HG02610 (cell line): Measurements from ENCODE around the gene CREG2.
A peak's percentile ranks its signal among the peaks of the same experiment; 100 is the strongest.

Experiments used
- ATAC-seq: cut with Tn5 transposase; IDR thresholded peaks from one replicate; pipeline ENCODE4 v1.9.1; 2021; ENCODE audit warnings: mild to moderate bottlenecking, moderate library complexity; ENCODE audit not compliant: unreplicated experiment

CREG2 gene

GRCh38 chr2:101310834-101311695, 76.2 kb downstream of the CREG2 start:
- no peak for ATAC-seq

- ATAC-seq, result no peak
These were observed 77.0 kb downstream of the CREG2 start for GRCh38 chr2:101310090-101310833.

- ATAC-seq, result peak; percentile 64
These were observed 78.7 kb downstream of the CREG2 start, which contains the start of gene RNF149 for GRCh38 chr2:101308432-101309210. RNF149 (minus strand) TSS chr2:101308701; CDS start chr2:101308588, 113 bp downstream.

DNA sequence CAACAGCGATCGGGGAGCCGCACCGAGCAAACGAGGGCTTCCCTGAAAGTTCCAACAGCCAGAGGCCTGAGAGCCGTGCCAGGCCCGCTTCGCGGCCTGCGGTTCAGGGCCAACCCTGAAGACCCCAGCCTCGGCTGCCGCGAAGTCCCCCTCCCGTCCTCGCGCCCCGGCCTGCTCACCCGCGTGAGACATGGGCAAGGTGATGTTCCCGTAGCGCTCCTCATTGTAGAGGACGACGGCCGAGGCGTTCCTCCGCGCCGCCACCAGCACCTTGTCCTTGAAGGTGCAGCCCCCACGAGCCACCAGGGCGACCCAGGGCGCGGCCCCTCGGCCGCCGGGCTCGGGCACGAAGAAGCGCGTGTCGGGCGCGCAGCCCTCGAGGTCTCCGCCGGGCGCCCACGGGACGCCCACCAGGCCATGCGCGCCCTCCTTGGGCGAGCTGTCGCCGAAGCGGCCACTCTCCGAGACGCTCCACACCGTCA, 79.3 kb downstream of the CREG2 start:
- ATAC-seq, result peak; percentile 10

GRCh38 chr2:101307503-101307902, 79.8 kb downstream of the CREG2 start:
- no peak for ATAC-seq

- peak; percentile 1 for ATAC-seq
These were observed 80.9 kb downstream of the CREG2 start for GRCh38 chr2:101306410-101306809.

- no peak for ATAC-seq
These were observed 81.7 kb downstream of the CREG2 start for GRCh38 chr2:101305492-101306078.

- ATAC-seq, result no peak
These were observed 82.3 kb downstream of the CREG2 start for GRCh38 chr2:101305035-101305434.

DNA sequence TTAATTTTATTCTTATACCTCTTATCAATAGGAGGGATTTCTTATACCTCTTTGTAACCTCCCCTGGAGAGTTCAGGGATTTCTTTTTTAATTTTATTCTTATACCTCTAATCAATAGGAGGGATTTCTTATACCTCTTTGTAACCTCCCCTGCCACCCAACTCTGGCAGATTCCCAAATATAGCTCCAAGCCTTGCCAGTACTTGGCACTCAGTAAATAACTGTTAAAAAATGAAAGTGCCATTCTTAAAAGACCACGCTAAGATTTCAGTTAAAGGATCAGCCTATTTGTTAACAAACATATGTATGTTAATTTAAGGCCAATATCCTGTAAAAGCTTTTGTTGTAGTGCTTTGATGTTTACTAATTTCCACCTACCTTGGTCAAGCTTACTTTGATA, 83.6 kb downstream of the CREG2 start:
- no peak for ATAC-seq

DNA sequence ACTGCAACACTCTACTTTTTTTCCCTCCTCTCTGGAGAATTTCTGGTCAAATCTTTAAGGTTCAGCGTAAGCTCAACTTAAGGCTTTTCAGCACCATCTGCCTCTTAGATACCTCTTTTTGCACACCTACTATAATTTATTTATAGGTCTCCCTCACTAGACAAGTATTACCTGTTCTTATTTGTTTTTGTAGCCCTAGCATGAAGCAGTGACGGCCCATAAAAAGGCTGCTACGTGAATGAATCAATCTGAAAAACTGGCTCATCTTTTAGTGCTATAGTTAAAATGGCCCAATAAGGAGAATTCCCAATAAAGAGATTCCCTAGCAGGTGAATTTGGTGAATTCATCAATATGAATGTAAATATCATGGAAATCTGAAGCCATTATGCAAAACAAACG, 85.3 kb downstream of the CREG2 start:
- no peak for ATAC-seq

DNA sequence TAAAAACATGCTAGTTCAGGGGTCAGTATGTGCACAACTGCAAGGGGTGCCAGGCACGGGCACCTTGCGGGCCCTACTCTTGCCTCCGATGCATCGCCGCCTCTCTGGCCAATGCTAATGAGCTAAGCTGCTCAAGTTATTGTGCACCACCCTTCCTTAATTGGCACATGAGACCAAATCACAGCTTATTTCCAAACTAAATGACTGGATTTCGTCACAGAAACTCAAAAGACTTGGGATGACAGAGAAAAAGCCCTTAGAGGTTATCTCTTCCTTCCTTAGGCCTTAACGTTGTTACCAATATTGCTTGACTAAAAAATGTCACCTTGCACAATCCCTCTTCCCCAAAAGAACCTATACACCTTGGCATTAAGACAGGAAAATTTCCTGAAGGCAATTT, 86.5 kb downstream of the CREG2 start:
- no peak for ATAC-seq

DNA sequence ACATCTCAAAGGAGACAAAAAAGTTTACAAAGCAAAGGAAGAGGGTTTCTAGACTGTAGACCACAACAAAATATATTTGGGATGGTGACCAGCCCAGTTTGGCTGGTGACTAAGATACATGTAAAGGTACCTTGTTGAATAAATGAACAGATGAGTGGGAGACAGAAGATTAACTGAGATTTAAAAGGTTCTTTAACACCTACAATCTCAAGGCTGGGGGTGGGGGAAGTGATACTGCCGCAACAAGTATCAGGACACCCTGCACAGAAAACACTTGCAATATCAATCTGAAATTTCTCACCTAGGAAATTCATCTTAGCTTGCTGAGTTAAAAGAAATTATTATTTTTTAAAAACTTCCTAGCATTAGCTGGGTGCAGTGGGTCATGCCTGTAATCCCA, 87.1 kb downstream of the CREG2 start:
- no peak for ATAC-seq

DNA sequence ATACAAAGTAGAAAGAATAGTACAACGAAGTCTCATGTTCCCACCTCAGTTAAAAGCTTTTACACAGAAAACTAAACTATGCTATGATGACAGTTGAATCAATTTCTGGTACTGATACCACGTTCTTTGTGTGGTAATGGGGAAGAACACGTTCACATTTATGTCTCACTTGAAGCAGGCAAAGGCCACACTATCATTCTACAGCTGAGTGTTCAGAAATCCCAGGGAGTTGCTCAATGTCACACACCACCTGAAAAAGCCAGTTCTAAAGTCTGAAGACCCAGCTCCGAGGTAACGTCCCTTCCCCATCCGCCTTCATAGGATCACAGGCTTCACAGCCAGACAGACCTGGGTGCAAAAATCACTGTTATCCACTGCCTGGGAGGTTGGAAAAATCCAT, 87.7 kb downstream of the CREG2 start:
- no peak for ATAC-seq

- ATAC-seq, result no peak
These were observed 89.9 kb downstream of the CREG2 start for GRCh38 chr2:101297383-101297782.

- ATAC-seq, result no peak
These were observed 90.9 kb downstream of the CREG2 start for GRCh38 chr2:101296371-101296770.

DNA sequence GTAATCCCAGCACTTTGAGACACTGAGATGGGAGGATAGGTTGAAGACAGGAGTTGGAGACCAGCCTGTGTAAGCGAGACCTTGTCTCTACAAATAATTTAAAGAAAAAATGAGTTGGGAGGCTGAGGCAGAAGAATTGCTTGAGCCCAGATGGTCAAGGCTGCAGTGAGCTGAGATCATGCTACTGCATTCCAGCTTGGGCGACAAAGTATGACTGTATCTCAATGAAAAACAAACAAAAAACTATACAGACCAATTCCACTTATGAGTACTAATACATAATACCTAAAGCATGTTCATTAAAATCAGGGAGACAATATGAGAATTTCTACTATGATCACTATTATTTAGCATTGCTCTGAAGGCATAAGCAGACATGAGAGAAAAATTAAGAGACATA, 91.4 kb downstream of the CREG2 start:
- ATAC-seq, result no peak
